Measurements from ENCODE around the gene GPR180. TPM values are rescaled to one million over a fixed set of nuclear protein-coding genes. Genes with fewer than 3 reads are reported as not detected.

The GPR180 gene
- total RNA-seq, 1 experiment from 2014 or later: 4.0 TPM

GRCh38 chr13:94658926-94659597 lies 57.4 kb downstream of the GPR180 start:
- H3K4me1 ChIP-seq (replicated peaks; ENCODE audit: insufficient read depth): no peaks in the 10 kb centered on the region

GRCh38 chr13:94659598-94659946 lies 57.9 kb downstream of the GPR180 start:
- ChIA-PET POLR2A (ENCODE audit: unreplicated experiment) (no interaction called here), CTCF (no interaction called here)
- DNase-seq: no peak
- no peaks in the 10 kb centered on the region for H3K9me2 ChIP-seq (ENCODE audit: insufficient read depth)
- H4K20me1 ChIP-seq (ENCODE audit: insufficient read depth): no peaks in the 10 kb centered on the region
- no peak overlapping the region for H2AFZ ChIP-seq
- H3K79me2 ChIP-seq (ENCODE audit: low read depth): no peaks in the 10 kb centered on the region
- H3K4me3 ChIP-seq: no peak overlapping the region
- no peak overlapping the region for H3K4me2 ChIP-seq
- no TSS peak for BruUV-seq (replicated peaks)
- H3K4me1 ChIP-seq (replicated peaks; ENCODE audit: insufficient read depth): no peaks in the 10 kb centered on the region
- no peaks in the 10 kb centered on the region for H3K9me3 ChIP-seq (ENCODE audit: insufficient read depth, low read depth)
- H3K27ac ChIP-seq: no peak overlapping the region
- no peaks in the 10 kb centered on the region for H3K36me3 ChIP-seq (ENCODE audit: low read depth)
- TF ChIP-seq EZH2 (IDR thresholded peaks at IDR 0.05; ENCODE audit: low read depth): no peak
- TF ChIP-seq CTCF (conservative IDR thresholded peaks at IDR 0.05): no peak
- H3F3A ChIP-seq (ENCODE audit: insufficient read depth, low read depth): no peaks in the 10 kb centered on the region
- peaks cover 35% of the 10 kb centered on the region for H3K27me3 ChIP-seq (ENCODE audit: insufficient read depth, low read depth)
- intact Hi-C loops (cut with micrococcal nuclease; ENCODE audit: unreplicated experiment): no loop called here

More at GRCh38 chr13:94658926-94659597, 57.4 kb downstream of the GPR180 start:
- H3K36me3 ChIP-seq (ENCODE audit: low read depth): no peaks in the 10 kb centered on the region
- ChIA-PET CTCF (no interaction called here), POLR2A (ENCODE audit: unreplicated experiment) (no interaction called here)
- no peak for DNase-seq
- no peak overlapping the region for H3K27ac ChIP-seq
- no peak overlapping the region for H2AFZ ChIP-seq
- H3K9me3 ChIP-seq (ENCODE audit: insufficient read depth, low read depth): no peaks in the 10 kb centered on the region
- H3K4me2 ChIP-seq: no peak overlapping the region
- no peaks in the 10 kb centered on the region for H3F3A ChIP-seq (ENCODE audit: insufficient read depth, low read depth)
- no TSS peak for BruUV-seq (replicated peaks)
- H3K79me2 ChIP-seq (ENCODE audit: low read depth): no peaks in the 10 kb centered on the region
- H3K27me3 ChIP-seq (ENCODE audit: insufficient read depth, low read depth): peaks cover 30% of the 10 kb centered on the region
- no peak overlapping the region for H3K4me3 ChIP-seq
- TF ChIP-seq CTCF (conservative IDR thresholded peaks at IDR 0.05) (no peak), EZH2 (IDR thresholded peaks at IDR 0.05; ENCODE audit: low read depth) (no peak)
- no peaks in the 10 kb centered on the region for H4K20me1 ChIP-seq (ENCODE audit: insufficient read depth)
- intact Hi-C loops (cut with micrococcal nuclease; ENCODE audit: unreplicated experiment): no loop called here
- no peaks in the 10 kb centered on the region for H3K9me2 ChIP-seq (ENCODE audit: insufficient read depth)

GRCh38 chr13:94660695-94661326 lies 59.2 kb downstream of the GPR180 start:
- DNase-seq: no peak
- H4K20me1 ChIP-seq (ENCODE audit: insufficient read depth): no peaks in the 10 kb centered on the region
- TF ChIP-seq CTCF (conservative IDR thresholded peaks at IDR 0.05): peak; percentile 47
- no peak for TF ChIP-seq EZH2 (IDR thresholded peaks at IDR 0.05; ENCODE audit: low read depth)
- H3K4me3 ChIP-seq: no peak overlapping the region
- H3K4me2 ChIP-seq: peak overlapping the region; percentile 10; the same call in 1 of the 2 replicates
- H3K9me2 ChIP-seq (ENCODE audit: insufficient read depth): no peaks in the 10 kb centered on the region
- no peak overlapping the region for H2AFZ ChIP-seq
- ChIA-PET CTCF (no interaction called here), POLR2A (ENCODE audit: unreplicated experiment) (no interaction called here)
- BruUV-seq (replicated peaks): no TSS peak
- no peaks in the 10 kb centered on the region for H3K79me2 ChIP-seq (ENCODE audit: low read depth)
- no peaks in the 10 kb centered on the region for H3K36me3 ChIP-seq (ENCODE audit: low read depth)
- H3K4me1 ChIP-seq (replicated peaks; ENCODE audit: insufficient read depth): no peaks in the 10 kb centered on the region
- no peaks in the 10 kb centered on the region for H3K9me3 ChIP-seq (ENCODE audit: insufficient read depth, low read depth)
- no peaks in the 10 kb centered on the region for H3F3A ChIP-seq (ENCODE audit: insufficient read depth, low read depth)
- intact Hi-C loops (cut with micrococcal nuclease; ENCODE audit: unreplicated experiment): no loop called here
- H3K27me3 ChIP-seq (ENCODE audit: insufficient read depth, low read depth): peaks cover 47% of the 10 kb centered on the region
- no peak overlapping the region for H3K27ac ChIP-seq

All from PC-9 (cell line).